HepG2 (cell line): Measurements from ENCODE around the gene PTCD1. TPM values are rescaled to one million over a fixed set of nuclear protein-coding genes. Genes with fewer than 3 reads are reported as not detected.

Experiments
- CENPT ChIP-seq: sonication (generic); formaldehyde crosslinking; IDR thresholded peaks from 2 replicates; pipeline ENCODE4 v1.8.0; 2022; ENCODE audit warnings: low read depth, mild to moderate bottlenecking, moderate library complexity, missing genetic modification reagents
- FOXJ3 ChIP-seq: sonication (generic); formaldehyde crosslinking; IDR thresholded peaks from 2 replicates; pipeline ENCODE4 v1.4.0; 2020; ENCODE audit warnings: missing genetic modification reagents, mild to moderate bottlenecking, borderline replicate concordance
- FOXM1 ChIP-seq: sonication (generic); formaldehyde crosslinking; IDR thresholded peaks from 2 replicates; pipeline ENCODE4 v1.5.0; 2020; ENCODE audit warnings: missing genetic modification reagents
- GATAD1 ChIP-seq: IDR thresholded peaks from 2 replicates; pipeline ENCODE4 v1.6.1; 2016; ENCODE audit warnings: missing genetic modification reagents, missing compliant biosample characterization
- HBP1 ChIP-seq: IDR thresholded peaks from 2 replicates; pipeline ENCODE4 v1.6.1; 2016; ENCODE audit warnings: low read depth, control low read depth
- HDAC2 ChIP-seq: sonication (generic); formaldehyde crosslinking; IDR thresholded peaks from 2 replicates; pipeline ENCODE4 v1.4.0; 2020; ENCODE audit warnings: missing genetic modification reagents
- HINFP ChIP-seq: sonication (generic); formaldehyde crosslinking; IDR thresholded peaks from 2 replicates; pipeline ENCODE4 v1.4.0; 2020; ENCODE audit warnings: low read depth, mild to moderate bottlenecking, missing genetic modification reagents
- MED13 ChIP-seq: sonication (generic); formaldehyde crosslinking; IDR thresholded peaks from 2 replicates; pipeline ENCODE4 v1.5.0; 2020; ENCODE audit warnings: missing genetic modification reagents
- RNF2 ChIP-seq: fragments of 450-650 bp; conservative IDR thresholded peaks from 2 replicates; pipeline ENCODE4 v1.6.1; 2016; ENCODE audit warnings: low read depth
- SNAPC4 ChIP-seq: sonication (generic); formaldehyde crosslinking; IDR thresholded peaks from 2 replicates; pipeline ENCODE4 v1.4.0; 2020; ENCODE audit warnings: mild to moderate bottlenecking, missing genetic modification reagents
- SP4 ChIP-seq: sonication (generic); formaldehyde crosslinking; IDR thresholded peaks from 2 replicates; pipeline ENCODE4 v1.8.1; 2023; ENCODE audit warnings: mild to moderate bottlenecking, missing genetic modification reagents
- ZBTB43 ChIP-seq: sonication (generic); formaldehyde crosslinking; conservative IDR thresholded peaks from 2 replicates; pipeline ENCODE4 v1.4.0; 2020; ENCODE audit warnings: missing genetic modification reagents
- ZNF12 ChIP-seq: sonication (generic); formaldehyde crosslinking; IDR thresholded peaks from 2 replicates; pipeline ENCODE4 v1.5.0; 2020; ENCODE audit warnings: missing genetic modification reagents
- ZNF253 ChIP-seq: sonication (generic); formaldehyde crosslinking; IDR thresholded peaks from 2 replicates; pipeline ENCODE4 v1.8.0; 2022; ENCODE audit warnings: mild to moderate bottlenecking, missing genetic modification reagents, borderline replicate concordance
- ZNF770 ChIP-seq: sonication (generic); formaldehyde crosslinking; IDR thresholded peaks from 2 replicates; pipeline ENCODE4 v1.5.0; 2020; ENCODE audit warnings: mild to moderate bottlenecking, missing genetic modification reagents
- ZSCAN21 ChIP-seq: sonication (generic); formaldehyde crosslinking; IDR thresholded peaks from 2 replicates; pipeline ENCODE4 v1.8.0; 2022; ENCODE audit warnings: mild to moderate bottlenecking, missing genetic modification reagents, moderate library complexity, borderline replicate concordance
- polyA plus RNA-seq, 8 experiments: library from polyadenylated mRNA; depleted of rRNA in 3 of 8; stranded (reverse) in 7 of 8; unstranded in 1 of 8; fragments of >200 nt; fragmentation: Illumina TruSeq in 4 of 8; extraction: Trizol in 4 of 8; gene quantifications; 2 replicates each; pipeline versions ENCODE4 v1.2.1 to v1.2.3, GENCODE V29; 2011 to 2016; ENCODE audit warnings: low read depth in 4 of 8, missing spikeins in 1 of 8, mixed read lengths in 1 of 8; ENCODE audit not compliant: insufficient read depth in 1 of 8
- total RNA-seq, 5 experiments: library from RNA; depleted of rRNA; stranded (reverse); fragments of >200 nt; fragmentation: Illumina TruSeq; extraction: Trizol; gene quantifications; 2 replicates each; pipeline ENCODE4 v1.2.3, GENCODE V29; 2016; ENCODE audit warnings: low read depth in 1 of 5

PTCD1 gene
- total and polyA plus RNA-seq, 2 of the 13 experiments (the other 11 are each of a cell fraction or from before 2014, with no cell fraction given) = 3.0 to 8.4 TPM

- TF ChIP-seq HINFP (CRISPR knock-in tag) (no peak), MED13 (0 out of 2 replicates have a peak, but pooled peaks have one; percentile 46), ZNF253 (no peak), ZNF12 (CRISPR knock-in tag) (no peak), HDAC2 (no peak), GATAD1 (CRISPR knock-in tag) (no peak), CENPT (CRISPR knock-in tag) (no peak), SP4 (CRISPR knock-in tag) (0 out of 2 replicates have a peak, but pooled peaks have one; percentile 3), RNF2 (no peak), FOXM1 (no peak), ZBTB43 (CRISPR knock-in tag) (0 out of 2 replicates have a peak, but pooled peaks have one; percentile 10), SNAPC4 (CRISPR knock-in tag) (no peak), HBP1 (CRISPR knock-in tag) (0 out of 2 replicates have a peak, but pooled peaks have one; percentile 42), ZNF770 (CRISPR knock-in tag) (no peak; the same call in 1 of the 2 replicates), ZSCAN21 (CRISPR knock-in tag) (0 out of 2 replicates have a peak, but pooled peaks have one; percentile 26), FOXJ3 (CRISPR knock-in tag) (no peak)
Observed at GRCh38 chr7:99380823-99381663, 57.6 kb downstream of the PTCD1 start (continued).
